Superior temporal gyrus (tissue), 1 donor: Measurements from ENCODE around the gene FAM174C.

Experiments used
- DNase-seq: peaks from one replicate; pipeline ENCODE4 v3.0.0-alpha.2; 2016; ENCODE audit errors: extremely low spot score

The FAM174C gene

DNA sequence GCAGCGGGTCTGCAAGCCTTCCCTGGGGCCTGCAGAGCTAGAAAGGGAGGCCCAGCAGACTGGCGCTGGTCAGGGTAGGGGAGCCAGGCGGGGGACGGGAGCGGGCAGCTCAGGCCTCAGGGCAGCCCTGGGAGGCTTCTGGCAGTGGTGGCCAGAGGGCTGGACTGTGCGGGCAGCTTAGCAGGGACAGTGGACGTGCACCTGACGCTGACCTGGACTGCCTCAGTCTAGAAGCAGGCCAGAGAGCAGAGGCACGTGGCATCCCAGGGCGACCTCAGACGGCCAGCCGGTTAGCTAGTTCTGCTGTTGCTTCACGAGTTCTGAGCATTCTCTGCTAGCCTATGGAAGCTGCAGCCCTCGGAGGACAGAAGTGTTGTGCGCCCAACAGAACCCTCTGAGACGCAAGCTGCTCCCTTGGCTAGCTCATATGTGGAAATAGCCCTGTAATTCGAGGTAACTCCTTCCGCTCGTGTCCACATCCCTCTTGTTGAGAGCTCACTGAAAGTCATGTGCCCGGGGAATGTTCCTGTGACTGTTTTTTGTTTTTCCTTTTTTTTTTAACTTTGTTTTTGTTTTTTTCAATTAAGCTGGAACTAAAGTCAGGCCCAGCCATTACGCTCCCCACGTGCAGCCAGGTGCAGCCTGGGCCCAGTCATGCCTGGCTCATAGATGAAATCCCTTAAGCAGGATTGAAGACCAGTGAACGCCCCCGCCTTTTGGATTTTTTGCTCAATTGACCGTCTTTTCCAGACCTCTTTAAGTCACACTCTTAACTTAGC lies 1.9 kb upstream of the FAM174C start:
- DNase-seq: peak; percentile 9

DNA sequence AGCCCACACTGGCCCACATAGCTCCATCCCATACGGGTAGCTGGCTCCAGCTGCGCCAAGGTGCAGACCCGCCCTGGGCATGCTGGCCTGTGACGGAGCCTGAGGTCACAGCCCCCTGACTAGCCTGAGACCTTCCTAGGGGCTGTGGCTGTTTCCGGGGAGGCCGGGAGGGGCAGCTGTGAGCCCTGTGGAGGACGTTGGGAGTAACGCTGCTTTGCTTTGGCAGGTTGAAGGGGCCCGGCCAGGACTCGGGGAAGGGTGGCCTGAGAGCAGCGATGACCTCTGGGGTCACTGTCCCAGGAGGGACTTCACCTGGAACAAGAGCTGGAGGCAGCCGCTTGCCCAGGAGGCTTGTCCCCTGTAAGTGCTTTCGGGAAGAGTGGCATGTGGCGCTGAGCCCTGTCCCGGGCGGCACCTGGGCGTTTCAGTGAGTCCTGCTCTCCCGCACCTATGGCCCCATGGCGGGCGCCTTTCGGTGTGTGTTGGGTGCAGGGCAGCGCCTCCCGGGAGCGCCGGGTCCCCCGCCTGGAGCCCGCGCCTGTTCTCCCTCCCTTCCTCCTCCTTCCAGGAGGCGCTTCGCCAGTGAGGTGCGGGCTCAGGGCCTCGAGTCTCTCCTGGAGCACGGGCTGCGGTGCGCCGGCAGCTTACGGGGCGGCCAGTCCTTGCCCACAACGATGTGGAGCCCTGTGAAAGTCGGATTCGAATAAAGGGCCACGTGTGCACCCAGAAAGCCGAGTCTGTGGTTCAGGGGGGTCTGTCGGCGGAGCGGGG lies 1.1 kb upstream of the FAM174C start:
- no peak for DNase-seq

DNA sequence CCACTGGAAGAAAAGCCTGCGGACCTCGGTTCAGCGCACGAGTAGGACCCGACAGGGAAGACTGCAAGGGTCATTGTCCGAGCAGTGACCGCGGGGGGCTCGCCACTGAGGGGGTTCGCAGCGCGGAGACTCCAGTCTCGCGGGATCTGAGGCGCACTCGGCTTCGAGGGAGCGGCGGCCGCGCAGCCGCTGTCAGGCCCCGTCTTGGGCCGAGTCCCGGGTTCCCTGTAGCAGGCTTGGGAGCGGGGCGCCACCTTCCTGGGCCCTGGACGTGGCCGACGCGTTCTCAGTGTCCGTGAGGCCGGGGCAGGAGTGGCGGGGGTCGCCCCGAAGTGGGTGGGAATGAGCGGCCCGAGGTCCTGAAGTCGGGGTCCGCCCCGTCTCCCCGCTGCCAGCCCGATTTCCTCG lies 474 bp upstream of the FAM174C start:
- no peak for DNase-seq

DNA sequence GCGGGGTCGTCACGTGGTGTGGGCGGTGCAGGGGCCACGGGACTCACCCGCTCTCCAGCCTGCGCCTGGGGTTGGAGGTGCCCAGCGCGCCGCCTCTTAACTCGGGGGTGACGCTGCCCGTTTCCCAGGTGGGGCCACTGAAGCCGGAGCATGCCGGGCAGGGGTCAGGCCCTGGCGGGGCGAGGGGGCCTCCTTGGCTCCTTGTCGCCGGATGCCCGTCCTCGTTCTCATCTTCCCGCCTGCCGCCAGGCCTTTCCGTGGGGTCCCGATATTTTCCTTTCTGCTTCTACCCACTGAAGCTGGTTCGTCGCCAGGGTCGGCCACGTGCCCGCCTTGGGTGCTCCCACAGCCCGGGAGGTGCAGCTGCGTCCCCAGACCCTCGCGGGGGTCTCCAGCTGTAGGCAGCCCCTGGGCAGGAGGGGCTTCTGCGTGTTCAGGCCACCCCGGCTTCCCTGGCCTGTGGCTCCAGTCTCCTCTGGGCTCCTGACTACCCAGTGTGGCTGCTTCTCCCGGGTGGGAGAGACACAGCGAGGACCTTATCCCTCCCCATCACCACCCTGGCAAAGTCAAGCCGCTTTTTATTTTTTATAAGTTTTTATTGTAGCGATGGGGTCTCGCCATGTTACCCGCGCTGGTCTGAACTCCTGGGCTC lies 772 bp downstream of the FAM174C start:
- no peak for DNase-seq

DNA sequence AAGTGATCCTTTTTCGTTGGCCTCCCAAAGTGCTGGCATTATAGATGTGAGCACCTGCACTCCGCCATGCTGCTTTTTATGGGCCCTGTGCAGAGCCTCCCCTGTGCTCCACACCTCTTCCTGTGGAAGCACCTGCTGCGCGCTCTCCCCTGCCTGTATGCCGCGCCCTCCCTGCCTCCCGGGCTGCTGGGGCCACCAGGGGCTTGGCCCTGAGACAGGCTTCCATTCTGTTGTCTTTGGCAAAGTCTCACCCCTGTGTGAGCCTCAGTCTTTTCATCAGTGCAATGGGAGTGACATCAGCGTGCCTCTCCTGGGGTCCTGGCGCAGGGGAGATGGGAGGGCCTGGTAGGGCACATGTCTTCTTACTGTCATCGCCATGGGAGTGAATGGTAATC lies 1.3 kb downstream of the FAM174C start:
- DNase-seq: no peak

DNA sequence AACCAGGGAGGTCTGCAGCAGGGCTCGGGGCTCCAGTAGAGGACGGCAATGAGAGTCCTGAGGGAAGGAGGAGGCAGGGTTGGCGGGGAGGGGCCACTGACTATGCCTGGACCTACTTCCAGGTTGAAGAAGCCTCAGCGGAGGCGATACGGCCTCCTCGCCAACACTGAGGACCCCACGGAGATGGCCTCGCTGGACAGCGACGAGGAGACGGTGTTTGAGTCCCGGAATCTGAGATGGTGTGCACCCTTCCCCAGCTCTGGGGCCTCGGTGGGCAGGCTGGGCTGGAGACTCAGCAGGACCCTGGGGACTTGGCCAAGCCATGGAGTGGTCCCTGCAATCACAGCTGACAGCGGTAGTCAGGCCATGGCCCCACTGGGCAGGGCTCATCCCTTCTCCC lies 1.7 kb downstream of the FAM174C start:
- no peak for DNase-seq

DNA sequence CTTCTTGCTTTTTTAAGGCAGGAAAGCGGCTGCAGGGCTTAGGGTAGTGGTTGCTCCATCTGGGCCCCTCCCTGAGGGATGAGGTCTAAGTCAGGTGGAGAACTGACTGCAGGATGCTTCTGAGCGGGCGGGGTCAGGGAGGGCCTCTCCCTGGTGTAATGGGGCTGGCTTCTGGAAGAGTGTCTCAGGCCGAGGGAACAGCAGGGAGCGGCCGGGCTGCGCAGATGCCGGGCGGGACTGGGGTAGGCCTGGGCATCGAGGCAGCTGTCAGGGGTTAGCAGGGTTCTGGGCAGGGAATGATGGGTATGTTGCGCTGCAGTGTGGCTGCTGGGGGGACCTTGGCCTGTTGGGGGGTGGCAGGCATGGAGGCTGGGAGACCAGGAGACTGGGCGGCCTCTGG lies 2.7 kb downstream of the FAM174C start:
- DNase-seq: no peak

DNA sequence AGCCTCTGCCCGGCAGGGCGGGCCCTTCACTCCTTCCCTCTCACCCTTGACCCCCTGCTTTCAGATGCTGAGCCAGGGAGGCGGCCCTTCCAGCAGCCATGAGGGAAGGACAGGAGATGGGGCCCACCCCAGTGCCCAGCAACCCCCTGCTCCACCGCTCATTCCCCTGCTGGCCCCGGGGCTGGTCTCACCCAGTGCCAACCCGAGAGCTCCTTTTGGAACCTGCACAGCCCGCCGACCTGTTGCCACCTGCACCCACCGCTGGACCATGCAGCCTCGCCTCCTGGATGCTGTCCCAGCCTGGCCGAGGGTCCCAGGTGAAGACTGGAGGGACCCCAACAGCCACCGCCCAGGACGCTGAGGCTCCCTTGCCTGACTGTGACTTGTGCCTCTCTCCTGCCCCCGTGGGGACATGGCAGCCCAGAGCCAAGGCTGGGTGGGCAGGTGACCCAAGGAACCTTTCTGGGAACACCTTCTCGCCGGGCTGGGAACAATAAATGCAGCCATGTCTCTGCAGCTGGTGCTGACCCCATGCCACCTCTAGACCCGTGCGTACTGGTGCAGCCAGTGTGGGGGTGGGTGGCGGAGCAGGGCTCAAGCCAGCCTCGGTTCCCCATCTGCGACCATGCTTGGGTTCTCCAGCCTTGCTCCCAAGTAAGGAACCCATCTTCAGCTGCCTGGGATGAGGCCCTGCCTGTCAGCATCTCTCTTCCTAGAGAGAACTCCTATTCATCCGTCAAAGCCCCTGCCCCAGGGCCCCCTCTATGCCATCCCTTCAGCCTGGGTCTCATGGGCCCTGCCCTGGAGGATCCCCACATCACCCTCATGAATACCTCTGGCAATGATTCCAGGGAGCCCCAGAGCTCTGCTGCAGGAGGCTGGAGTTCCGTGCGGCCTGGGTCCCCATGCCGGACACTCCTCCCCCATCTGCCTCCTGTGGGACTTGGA lies 3.7 kb downstream of the FAM174C start:
- DNase-seq: no peak

DNA sequence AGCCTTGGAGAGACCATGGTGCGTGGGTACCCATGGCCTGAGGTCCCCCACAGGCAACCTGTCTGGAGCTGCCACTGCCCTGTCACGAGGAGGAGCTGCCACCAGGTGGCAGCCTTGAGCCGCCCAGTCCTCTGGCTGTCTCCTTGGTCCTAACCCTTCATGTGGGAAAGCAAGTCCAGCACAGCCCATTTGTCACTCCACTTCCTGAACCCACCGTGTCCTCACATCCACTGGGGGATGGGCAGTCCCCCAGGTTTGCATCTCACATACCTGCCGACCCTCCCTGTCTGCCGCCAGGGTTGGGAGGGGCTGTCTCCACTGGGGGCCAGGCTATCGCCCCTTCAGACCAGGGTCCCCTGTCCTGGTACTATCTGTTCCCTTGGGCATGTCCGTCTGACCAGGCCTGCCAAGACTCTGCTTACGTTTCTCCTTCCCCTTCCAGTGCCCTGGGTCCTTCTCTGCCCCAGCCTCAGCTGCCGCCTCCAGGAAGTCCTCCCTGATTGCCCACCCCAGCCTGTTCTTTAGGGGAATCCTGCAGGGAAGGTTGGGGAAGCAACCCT lies 4.5 kb downstream of the FAM174C start:
- DNase-seq: peak; percentile 92

DNA sequence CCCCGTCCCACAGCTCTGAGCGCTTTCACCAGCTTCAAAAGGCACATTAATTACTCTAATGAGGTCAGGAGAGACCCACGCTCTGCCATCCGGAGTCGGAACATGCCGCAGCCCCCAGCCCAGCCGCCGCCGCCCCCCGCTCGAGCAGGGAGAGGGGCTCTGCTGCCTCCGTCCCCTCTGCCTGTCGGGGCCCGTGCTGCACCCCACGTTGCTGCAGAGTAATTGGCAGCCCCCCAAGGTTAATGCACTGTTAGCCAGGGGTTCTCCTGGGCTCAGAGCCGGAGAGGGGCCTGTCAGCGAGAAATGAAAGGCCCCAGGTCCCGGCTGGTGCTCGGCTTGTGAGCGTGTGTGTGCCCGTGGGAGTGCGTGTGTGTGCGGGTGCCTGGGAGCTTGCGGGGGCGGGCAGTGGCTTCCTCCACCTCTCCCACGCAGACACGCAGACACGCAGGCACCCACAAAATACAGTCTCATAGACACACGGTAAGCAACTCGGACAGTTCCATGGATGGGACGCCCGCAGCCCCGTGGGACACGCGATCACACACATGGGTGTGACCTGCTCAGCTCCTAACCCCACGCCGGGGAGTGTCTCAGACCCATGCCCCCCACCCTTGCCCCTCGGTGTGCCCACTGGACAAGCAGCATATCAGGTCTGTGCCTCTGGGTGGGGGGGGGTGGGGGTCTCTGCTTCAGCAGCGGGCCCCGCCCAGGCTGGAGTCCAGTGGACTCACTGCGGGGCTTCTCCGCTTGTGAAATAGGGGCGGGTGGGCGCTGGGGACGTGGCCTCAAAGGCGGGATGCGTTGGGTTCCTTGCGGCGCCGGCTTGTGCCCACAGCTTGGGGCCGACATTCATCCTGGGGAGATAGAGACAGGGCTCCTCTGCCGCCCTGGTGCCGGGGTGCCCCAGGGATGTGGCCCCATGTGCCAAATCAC lies 5.6 kb downstream of the FAM174C start:
- DNase-seq: no peak

DNA sequence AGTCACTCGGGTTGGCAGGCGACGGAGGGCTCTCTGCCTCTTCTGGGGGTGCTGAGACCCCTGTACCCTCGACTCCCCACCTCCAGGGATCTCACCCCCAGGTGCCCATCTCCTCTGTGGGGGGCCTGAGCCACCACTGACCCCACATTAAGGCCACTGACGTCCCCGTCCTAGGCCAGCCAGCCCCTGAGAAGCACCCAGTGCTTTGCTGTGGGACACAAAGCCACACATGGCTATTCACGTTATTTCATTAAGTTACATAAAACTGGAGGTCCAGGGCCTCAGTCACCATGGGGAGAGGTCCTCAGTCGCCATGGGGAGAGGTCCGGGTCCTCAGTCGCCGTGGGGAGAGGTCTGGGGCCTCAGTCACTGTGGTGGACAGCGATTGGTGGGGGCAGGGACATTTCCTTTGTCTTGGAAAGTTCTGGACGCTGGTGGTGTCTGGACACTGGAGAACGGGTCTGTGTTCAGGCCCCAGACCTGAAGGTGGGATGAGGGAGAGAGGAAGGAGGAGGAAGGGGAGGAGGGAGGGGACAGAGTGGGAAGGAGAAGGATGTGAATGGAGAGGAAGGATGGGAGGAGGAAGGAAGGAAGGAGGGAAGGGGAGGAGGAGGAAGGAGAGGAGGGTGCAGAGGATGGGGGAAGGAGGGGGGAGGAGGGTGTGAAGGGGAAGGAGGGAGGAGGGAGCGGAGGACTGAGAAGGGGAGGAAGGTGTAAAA lies 6.4 kb downstream of the FAM174C start:
- no peak for DNase-seq

DNA sequence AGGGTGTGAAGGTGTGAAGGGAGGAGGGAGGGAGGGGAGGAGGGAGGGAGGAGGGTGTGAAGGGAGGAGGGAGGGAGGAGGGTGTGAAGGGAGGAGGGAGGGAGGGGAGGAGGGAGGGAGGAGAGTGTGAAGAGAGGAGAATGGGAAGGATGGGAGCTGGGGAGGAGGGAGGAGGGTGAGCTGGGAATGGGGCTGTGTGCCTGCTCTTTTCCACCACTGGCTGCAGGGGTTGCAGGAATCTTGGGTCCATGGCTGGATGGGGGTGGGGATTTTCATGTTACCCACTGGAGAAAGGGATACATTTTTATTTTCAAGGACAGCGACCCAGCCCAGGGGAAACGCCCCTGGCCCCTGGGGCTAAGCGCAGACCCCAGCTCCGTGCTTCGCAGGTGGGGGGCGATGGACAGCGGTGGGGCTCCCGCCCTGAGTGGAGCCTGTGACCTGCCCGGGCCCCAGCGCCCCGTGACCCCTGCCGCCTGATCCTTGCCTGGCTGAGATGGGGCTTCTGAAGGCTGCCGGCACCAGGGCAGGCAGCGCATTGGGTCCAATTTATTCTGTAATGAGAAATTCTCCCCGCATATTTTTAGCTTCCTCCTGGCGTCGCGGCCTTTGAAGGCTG lies 7.4 kb downstream of the FAM174C start:
- no peak for DNase-seq

DNA sequence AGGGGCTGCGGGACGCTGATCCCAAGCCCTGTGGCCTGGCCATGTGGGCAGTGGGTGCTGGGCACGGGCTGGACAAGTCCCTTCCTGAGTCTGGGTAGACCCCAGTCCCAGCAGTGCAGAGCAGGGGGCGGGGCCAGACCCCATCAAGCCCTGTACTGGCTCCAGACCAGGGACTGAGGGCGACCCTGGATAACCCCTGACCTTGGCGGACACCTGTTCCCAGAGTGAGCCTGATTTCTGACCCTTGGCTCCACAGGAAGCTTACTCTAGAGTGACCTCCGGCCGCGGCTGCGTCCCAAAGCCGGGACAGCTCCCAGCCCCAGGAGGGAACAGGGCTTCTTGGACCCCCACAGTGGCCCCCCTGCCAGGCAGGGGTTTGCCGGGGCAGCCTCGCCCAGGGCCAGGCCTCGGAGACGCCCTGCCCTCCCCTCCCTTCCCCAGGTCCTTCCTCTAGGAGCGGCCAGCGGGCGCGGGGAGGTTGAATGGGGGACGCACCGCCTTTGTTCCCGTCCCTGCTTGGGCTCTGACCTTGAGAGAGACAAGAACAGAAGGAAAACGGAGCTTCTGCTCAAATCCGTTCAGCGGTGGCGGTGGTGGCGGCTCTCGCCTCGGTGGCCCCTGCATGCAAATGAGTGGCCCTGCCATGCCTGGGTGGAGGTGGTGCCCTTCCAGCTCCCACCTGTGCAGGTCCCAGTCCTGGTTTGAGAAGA lies 8.0 kb downstream of the FAM174C start:
- DNase-seq: no peak

DNA sequence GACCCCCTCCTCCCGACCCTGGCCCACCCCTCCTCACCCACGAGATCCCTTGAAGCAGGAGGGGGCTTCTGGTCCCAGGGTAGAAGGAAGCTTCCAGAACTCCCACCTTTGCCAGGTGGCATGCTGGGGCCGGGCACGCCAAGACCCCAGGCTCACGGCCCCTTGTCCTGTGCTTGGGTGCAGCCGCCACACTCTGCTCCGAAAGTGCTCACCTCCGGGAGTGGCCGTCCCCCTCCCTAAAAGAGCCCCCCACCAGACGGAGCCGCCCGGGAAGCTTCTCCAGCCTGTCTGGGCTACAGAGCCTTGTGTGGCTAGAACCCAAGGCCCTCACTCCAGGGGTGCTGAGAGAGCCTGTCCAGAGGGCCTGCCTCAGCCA lies 8.6 kb downstream of the FAM174C start:
- DNase-seq: no peak

DNA sequence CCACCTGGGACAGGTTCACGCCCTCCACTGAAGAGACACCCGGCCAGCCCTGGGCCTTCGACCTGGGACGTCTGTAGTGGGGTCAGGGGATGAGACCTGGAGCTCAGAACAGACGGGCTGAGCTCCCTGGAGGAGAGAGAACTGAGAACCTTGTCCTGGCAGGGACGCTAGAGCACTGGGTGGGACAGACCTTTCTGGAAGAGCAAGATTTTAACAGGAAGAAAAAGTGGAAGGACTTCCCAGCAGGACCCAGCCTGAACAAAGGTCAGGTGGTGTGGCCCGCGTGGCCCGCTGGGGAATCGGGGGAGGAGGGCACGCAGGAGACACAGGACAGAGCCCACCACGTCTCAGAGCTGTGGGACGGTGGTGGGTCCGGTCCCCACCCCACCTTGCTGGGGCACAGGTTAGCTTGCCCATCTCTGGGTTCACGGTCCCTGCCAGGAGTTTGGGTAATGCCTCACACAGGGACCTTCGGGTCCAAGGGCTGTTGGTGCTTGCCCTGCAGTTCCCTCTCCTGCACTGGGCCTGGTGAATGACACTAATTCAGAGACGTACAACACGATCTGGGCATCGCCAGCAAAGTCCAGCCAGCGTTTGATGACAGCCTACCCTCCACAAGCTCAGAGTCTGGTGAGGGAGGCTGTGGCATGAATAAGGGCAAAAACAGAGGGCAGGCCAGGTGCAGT lies 9.1 kb downstream of the FAM174C start:
- DNase-seq: no peak

DNA sequence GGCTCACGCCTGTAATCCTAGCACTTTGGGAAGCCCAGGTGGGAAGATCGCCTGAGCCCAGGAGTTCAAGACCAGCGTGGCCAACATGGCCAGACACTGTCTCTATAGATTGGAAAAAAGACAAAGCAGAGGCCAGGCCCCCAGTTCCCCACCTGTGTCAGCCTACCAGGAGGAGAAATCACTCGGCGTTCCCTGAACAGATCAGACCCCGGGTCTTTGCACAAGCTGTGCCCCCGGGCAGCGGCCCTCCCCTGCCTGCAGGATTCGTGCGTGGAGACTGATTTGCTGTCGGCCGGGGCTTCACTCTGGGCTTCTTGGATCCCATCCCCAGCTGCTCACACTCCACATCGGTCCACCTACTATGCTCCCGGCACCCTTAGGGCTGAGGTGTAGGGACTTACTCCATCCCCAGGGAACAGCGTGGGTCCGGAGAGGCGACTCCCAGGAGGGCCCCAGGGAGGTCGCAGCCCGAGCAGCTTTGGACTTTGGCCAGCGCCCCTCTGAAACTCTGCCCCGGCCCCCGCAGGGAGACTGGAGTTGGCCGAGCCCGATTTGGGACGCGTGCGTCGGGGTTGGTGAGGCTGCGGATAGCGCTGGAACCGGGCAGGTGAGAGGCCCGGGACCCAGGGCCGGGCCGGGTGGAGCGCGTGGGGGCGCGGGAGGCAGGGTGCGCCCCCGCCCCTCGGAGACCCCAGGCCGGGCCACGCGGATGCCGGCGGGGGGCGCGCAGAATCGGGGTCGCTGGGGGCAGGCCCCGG lies 9.8 kb downstream of the FAM174C start:
- no peak for DNase-seq

DNA sequence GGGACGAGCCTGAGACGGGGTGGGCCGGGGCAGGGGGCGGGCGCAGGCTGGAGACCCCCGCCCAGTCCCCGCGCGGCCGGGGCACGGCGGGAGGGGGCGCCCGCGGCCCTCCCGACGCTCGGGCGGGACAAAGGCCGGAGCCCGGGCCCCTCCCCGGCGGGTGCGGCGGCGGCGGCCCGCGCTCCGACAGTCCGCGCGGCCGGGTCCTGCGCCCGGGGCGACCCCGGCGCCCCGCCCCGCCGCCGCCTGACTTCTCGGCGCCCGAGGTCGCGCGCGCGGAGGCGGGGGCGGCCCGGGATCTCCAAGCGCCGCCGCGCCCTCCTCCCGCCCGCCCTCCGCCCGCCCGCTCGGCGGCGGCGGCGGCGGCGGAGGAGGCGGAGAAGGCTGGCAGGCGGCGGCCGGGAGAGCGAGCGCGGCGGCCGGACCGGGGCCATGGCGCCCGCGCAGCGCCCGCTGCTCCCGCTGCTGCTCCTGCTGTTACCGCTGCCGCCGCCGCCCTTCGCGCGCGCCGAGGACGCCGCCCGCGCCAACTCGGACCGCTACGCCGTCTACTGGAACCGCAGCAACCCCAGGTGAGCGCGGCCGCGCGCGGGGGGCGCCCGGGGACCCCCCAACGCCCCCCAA lies 10.5 kb downstream of the FAM174C start, which contains the start of gene EFNA2:
Gene EFNA2, plus strand, starts transcription at position 137 of the 624 bp plus-strand sequence. Its CDS starts 296 bp downstream, at position 433.
- DNase-seq: no peak
